ENCODE results near the gene PNN.
"Not testable (repeated sequence)": the region's sequence is repeated elsewhere in the genome, so short reads cannot be mapped to it uniquely, and the experiment has no call there.

PNN gene

DNA sequence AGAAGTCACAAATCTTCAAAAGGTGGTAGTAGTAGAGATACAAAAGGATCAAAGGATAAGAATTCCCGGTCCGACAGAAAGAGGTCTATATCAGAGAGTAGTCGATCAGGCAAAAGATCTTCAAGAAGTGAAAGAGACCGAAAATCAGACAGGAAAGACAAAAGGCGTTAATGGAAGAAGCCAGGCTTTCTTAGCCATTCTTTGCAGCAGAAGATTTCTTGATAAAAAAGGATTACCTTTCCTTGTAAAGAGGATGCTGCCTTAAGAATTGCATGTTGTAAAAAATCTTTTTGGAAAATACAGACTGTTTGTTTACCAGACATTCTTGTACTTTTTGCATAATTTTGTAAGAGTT is 6.6 kb downstream of the PNN start:
- DNase-seq (ENCODE audit: low read depth in 2 of 2): no peak
- no peak for TF ChIP-seq CTCF (IDR thresholded peaks at IDR 0.05; ENCODE audit: low read depth, low read length)
- H3K4me3 ChIP-seq (replicated peaks in 1 of 2; ENCODE audit: low read depth in 2 of 2, low read length in 2 of 2): no peak overlapping the region

DNA sequence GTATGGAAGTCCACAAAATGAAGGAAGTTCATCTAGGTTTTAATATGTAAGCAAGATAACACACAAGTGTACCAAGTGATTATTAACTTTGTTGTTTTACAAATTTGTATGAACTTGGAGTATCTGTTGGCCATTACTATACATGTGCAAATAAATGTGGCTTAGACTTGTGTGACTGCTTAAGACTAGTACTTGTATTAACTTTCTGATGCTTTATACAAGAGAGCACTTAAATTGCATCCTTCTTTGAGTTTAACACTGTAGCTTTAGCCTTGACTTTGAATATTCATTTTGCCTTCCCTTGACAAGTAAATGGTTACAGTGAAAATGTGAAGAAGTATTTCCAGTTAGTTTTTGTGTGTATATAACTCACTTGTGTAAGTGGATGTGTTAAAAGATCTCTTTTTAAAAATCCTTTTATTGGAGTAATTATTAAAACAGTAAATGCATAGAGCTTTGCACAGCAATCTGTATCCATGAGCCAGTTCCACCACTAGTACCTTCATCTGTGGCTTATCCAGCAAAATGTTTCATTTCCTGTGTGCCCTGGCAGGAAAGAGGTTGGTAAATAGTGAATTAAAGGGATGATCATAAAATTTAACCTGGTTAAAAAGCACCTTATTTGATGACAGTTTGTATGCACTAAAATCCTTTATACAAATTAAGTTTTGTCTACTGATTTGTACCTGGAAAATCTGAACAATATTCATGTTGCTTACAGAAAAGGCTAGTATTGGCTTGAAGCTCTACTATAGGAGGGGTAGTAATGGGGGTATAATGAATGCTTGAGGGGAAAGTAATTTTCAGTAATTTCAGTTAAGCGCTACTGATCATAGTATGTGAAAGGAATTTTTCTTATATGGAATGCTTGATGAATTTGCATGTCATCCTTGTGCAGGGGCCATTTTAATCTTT is 8.0 kb downstream of the PNN start:
- no peak overlapping the region for H3K4me3 ChIP-seq (replicated peaks in 1 of 2; ENCODE audit: low read depth in 2 of 2, low read length in 2 of 2)
- DNase-seq (ENCODE audit: low read depth in 2 of 2): no peak
- no peak for TF ChIP-seq CTCF (IDR thresholded peaks at IDR 0.05; ENCODE audit: low read depth, low read length)

DNA sequence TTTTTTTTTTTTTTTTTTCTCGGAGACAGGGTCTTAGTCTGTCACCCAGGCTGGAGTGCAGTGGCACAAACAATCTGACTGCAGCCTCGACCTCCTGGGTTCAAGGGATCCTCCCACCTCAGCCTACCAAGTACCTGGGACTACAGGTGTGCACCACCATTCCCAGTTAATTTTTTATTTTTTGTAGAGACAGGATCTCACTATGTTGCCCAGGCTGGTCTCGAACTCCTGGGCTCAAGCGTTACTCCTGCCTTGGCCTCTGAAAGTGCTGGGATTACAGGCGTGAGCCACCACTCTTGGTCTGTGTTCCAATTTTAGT is 8.6 kb downstream of the PNN start:
- H3K4me3 ChIP-seq (replicated peaks in 1 of 2; ENCODE audit: low read depth in 2 of 2, low read length in 2 of 2); DNase-seq (ENCODE audit: low read depth in 2 of 2): not testable (repeated sequence)

- no peak for TF ChIP-seq CTCF (IDR thresholded peaks at IDR 0.05; ENCODE audit: low read depth, low read length)
- H3K4me3 ChIP-seq (replicated peaks in 1 of 2; ENCODE audit: low read depth in 2 of 2, low read length in 2 of 2): no peak overlapping the region
- DNase-seq (ENCODE audit: low read depth in 2 of 2): no peak
These were observed 9.7 kb downstream of the PNN start for GRCh38 chr14:39184628-39185255.

DNA sequence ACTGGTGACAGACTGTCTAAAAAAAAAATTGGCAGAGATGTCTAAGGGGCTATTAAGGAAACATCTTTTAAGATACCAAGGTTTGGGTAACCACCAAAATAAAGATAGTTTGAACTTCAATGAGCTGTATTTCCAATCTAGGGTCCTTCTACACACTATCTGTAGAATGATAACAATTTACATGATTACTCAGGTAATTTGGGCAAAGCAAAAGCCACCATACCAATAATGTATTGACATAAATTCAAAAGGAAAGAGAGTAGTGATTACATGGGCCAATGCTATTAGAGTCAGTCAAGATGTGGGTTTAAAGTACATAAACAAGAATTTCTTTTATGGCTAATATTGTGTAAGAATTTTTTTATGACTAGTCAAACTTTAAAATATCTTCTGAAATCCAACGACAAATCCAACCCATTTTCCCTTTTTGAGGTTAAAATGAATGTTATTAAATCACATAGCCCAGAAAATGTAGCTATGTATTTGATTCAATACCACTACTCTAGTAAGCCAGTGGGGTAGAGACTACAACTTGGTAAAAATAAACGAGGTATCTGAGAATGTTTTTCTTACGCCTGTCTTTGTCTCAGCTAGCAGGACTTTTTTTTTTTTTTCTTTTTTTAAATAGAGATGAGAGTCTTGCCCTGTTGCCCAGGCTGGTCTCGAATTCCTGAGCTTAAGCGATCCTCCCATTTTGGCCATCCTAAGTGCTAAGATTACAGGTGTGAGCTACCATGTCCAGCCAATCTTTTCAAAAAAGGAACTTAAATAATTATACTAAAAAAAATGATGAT is 10.4 kb downstream of the PNN start:
- H3K4me3 ChIP-seq (replicated peaks in 1 of 2; ENCODE audit: low read depth in 2 of 2, low read length in 2 of 2): no peak overlapping the region
- TF ChIP-seq CTCF (IDR thresholded peaks at IDR 0.05; ENCODE audit: low read depth, low read length): no peak
- no peak for DNase-seq (ENCODE audit: low read depth in 2 of 2)

- H3K4me3 ChIP-seq (replicated peaks in 1 of 2; ENCODE audit: low read depth in 2 of 2, low read length in 2 of 2): no peak overlapping the region
- TF ChIP-seq CTCF (IDR thresholded peaks at IDR 0.05; ENCODE audit: low read depth, low read length): no peak
- no peak for DNase-seq (ENCODE audit: low read depth in 2 of 2)
These were observed 12.0 kb downstream of the PNN start for GRCh38 chr14:39186941-39187525.
